OCI-LY1 (cell line): ENCODE data around the gene MFSD12.

ENCODE experiments used
- H2AFZ ChIP-seq: fragments of 200-600 bp; sonication (generic), shearing (Covaris generic); 2 replicates; pipeline ENCODE4 v1.6.0; 2014; ENCODE audit warnings: antibody characterized with exemption, mild to moderate bottlenecking, low read length
- H3F3A ChIP-seq: fragments of 200-600 bp; sonication (generic), shearing (Covaris generic); 2 replicates; pipeline ENCODE4 v1.6.0; 2014; ENCODE audit warnings: mild to moderate bottlenecking, antibody characterized with exemption, low read length, moderate library complexity; ENCODE audit not compliant: insufficient read depth
- H3K27ac ChIP-seq: fragments of 200-600 bp; sonication (generic); 2 replicates; pipeline ENCODE4 v1.5.1; 2014; ENCODE audit warnings: low read length, mixed run types, mild to moderate bottlenecking, low read depth; ENCODE audit not compliant: poor library complexity, severe bottlenecking
- H3K27me3 ChIP-seq: fragments of 200-600 bp; sonication (generic); 2 replicates; pipeline ENCODE4 v1.6.0; 2014; ENCODE audit warnings: antibody characterized with exemption, mild to moderate bottlenecking, low read length, moderate library complexity; ENCODE audit not compliant: insufficient read depth
- H3K36me3 ChIP-seq: fragments of 200-600 bp; sonication (generic); 2 replicates; pipeline ENCODE4 v1.6.1; 2014; ENCODE audit warnings: mild to moderate bottlenecking, antibody characterized with exemption, low read length, moderate library complexity, mixed read lengths; ENCODE audit not compliant: insufficient read depth
- H3K4me1 ChIP-seq: fragments of 200-600 bp; sonication (generic); 2 replicates; pipeline ENCODE4 v1.5.1; 2014; ENCODE audit warnings: mild to moderate bottlenecking, low read length, moderate library complexity; ENCODE audit not compliant: insufficient read depth, severe bottlenecking
- H3K4me2 ChIP-seq: fragments of 200-600 bp; sonication (generic), shearing (Covaris generic); 2 replicates; pipeline ENCODE4 v1.6.1; 2014; ENCODE audit warnings: low read length
- H3K4me3 ChIP-seq: fragments of 200-600 bp; sonication (generic); 2 replicates; pipeline ENCODE4 v1.5.1; 2014; ENCODE audit warnings: low read length, low read depth, mild to moderate bottlenecking, mixed read lengths; ENCODE audit not compliant: poor library complexity, severe bottlenecking
- H3K79me2 ChIP-seq: fragments of 200-600 bp; shearing (Covaris generic); 2 replicates; pipeline ENCODE4 v1.6.1; 2016; ENCODE audit warnings: mixed run types, low read length, mixed read lengths; ENCODE audit not compliant: insufficient read depth
- H3K9ac ChIP-seq: fragments of 200-600 bp; sonication (generic), shearing (Covaris generic); 2 replicates; pipeline ENCODE4 v1.6.1; 2014; ENCODE audit warnings: mild to moderate bottlenecking, low read length, mixed read lengths
- H3K9me2 ChIP-seq: fragments of 200-600 bp; sonication (generic), shearing (Covaris generic); 2 replicates; pipeline ENCODE4 v1.6.1; 2014; ENCODE audit warnings: low read depth, mild to moderate bottlenecking, low read length, mixed read lengths
- H3K9me3 ChIP-seq: fragments of 200-600 bp; shearing (Covaris generic); 2 replicates; pipeline ENCODE4 v1.6.1; 2014; ENCODE audit warnings: low read length, mixed read lengths
- H4K20me1 ChIP-seq: fragments of 200-600 bp; sonication (generic), shearing (Covaris generic); 2 replicates; pipeline ENCODE4 v1.6.0; 2016; ENCODE audit warnings: mild to moderate bottlenecking, low read length; ENCODE audit not compliant: insufficient read depth
- EZH2 ChIP-seq: fragments of 200-600 bp; sonication (generic), shearing (Covaris generic); IDR thresholded peaks from 2 replicates; pipeline ENCODE4 v1.8.0; 2017; ENCODE audit warnings: borderline replicate concordance, mixed run types, mild to moderate bottlenecking, antibody characterized with exemption, low read length, moderate library complexity, mixed read lengths
- TF ChIP-seq, protein P1 (sequence below): fragments of 200-600 bp; sonication (generic), shearing (Covaris generic); IDR thresholded peaks from 2 replicates; pipeline ENCODE4 v1.5.1; 2017; ENCODE audit warnings: mild to moderate bottlenecking, antibody characterized with exemption, low read length, moderate library complexity, mixed read lengths

Gene MFSD12

DNA sequence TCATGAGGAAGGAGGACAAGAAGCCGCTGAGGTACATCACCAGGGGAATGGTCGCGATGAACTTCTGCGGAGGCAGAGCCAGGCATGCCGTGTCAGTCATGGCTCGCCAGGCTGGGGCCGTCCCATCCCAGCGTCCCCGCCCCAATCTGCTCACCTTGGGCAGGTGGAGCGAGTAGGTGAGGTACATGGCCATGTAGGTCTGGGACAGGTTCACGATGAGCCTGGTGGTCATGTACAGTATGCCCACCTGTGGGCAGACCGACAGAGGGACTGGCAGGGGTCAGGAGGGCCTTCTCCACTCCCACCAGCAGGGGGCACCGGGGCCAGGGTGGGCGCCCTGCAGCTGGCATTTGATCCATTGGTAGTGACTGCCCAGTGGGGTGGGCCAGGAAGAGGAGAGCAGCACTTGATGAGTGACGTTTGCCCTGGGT is 10.1 kb downstream of the MFSD12 start:
- no peaks in the 10 kb centered on the region for H4K20me1 ChIP-seq
- no peak overlapping the region for H3K4me3 ChIP-seq
- H3K9ac ChIP-seq, result no peak overlapping the region
- no peak overlapping the region for H3K4me2 ChIP-seq
- H3K9me2 ChIP-seq, result no peaks in the 10 kb centered on the region
- TF ChIP-seq EZH2, result no peak
- TF ChIP-seq, protein P1, sequence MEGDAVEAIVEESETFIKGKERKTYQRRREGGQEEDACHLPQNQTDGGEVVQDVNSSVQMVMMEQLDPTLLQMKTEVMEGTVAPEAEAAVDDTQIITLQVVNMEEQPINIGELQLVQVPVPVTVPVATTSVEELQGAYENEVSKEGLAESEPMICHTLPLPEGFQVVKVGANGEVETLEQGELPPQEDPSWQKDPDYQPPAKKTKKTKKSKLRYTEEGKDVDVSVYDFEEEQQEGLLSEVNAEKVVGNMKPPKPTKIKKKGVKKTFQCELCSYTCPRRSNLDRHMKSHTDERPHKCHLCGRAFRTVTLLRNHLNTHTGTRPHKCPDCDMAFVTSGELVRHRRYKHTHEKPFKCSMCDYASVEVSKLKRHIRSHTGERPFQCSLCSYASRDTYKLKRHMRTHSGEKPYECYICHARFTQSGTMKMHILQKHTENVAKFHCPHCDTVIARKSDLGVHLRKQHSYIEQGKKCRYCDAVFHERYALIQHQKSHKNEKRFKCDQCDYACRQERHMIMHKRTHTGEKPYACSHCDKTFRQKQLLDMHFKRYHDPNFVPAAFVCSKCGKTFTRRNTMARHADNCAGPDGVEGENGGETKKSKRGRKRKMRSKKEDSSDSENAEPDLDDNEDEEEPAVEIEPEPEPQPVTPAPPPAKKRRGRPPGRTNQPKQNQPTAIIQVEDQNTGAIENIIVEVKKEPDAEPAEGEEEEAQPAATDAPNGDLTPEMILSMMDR, result peak; percentile 55
- H3K9me3 ChIP-seq, result no peaks in the 10 kb centered on the region
- H3K36me3 ChIP-seq, result peaks cover 42% of the 10 kb centered on the region
- no peaks in the 10 kb centered on the region for H3K27me3 ChIP-seq
- H3F3A ChIP-seq, result no peaks in the 10 kb centered on the region
- no peak overlapping the region for H2AFZ ChIP-seq
- H3K4me1 ChIP-seq, result peaks cover 9% of the 10 kb centered on the region
- no peaks in the 10 kb centered on the region for H3K79me2 ChIP-seq
- H3K27ac ChIP-seq, result no peak overlapping the region

DNA sequence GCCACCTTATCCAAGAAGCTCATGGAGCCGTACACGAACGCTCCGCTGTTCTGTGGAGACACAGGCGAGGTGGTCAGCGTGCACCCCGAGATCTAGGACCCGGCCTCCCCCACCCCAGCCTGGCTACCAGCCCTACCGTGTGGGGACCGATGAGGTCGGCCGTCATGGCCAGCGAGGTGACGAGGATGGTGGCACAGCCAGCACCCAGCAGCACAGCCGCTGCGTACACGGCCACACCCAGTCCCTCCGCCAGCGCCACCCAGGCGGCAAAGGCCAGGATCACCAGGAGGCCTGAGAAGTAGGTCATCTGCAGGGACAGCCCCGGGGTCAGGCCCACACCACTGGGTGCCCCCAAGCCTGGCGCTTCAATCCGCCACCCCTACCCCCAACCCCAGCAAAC is 11.3 kb downstream of the MFSD12 start:
- Histone ChIP-seq H3K4me1 (peaks cover 9% of the 10 kb centered on the region), H3K4me2 (no peak overlapping the region), H3K9me3 (no peaks in the 10 kb centered on the region), H4K20me1 (no peaks in the 10 kb centered on the region), H3K4me3 (no peak overlapping the region), H3K36me3 (peaks cover 39% of the 10 kb centered on the region), H3K9me2 (no peaks in the 10 kb centered on the region), H2AFZ (no peak overlapping the region), H3K9ac (no peak overlapping the region), H3K27ac (no peak overlapping the region), H3K79me2 (no peaks in the 10 kb centered on the region), H3K27me3 (no peaks in the 10 kb centered on the region), H3F3A (no peaks in the 10 kb centered on the region)
- TF ChIP-seq EZH2, result no peak
- TF ChIP-seq, protein P1, result no peak

DNA sequence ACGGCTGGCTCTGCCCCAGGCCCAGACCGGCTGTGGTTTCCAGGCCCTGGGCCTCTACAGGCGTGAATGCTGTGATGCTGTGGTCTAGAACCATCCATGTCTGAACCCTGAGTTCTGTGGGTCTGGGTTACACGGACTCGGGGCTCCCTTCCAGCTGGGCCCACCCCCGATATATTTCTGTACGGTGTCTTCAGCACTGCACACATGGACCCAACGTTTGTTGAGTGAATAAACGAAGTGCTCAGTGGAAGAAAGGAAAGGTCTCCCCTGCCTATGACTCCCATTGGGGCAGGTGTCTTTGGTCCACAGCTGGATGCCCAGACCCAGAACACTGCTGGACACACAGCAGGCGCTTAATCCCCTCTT is 11.7 kb downstream of the MFSD12 start:
- H2AFZ ChIP-seq, result no peak overlapping the region
- H3K9me3 ChIP-seq, result no peaks in the 10 kb centered on the region
- H3F3A ChIP-seq, result no peaks in the 10 kb centered on the region
- no peak overlapping the region for H3K27ac ChIP-seq
- no peaks in the 10 kb centered on the region for H3K9me2 ChIP-seq
- H3K79me2 ChIP-seq, result no peaks in the 10 kb centered on the region
- no peaks in the 10 kb centered on the region for H3K27me3 ChIP-seq
- H3K4me2 ChIP-seq, result no peak overlapping the region
- TF ChIP-seq, protein P1, result no peak
- no peak for TF ChIP-seq EZH2
- H3K9ac ChIP-seq, result no peak overlapping the region
- no peaks in the 10 kb centered on the region for H4K20me1 ChIP-seq
- peaks cover 9% of the 10 kb centered on the region for H3K4me1 ChIP-seq
- H3K4me3 ChIP-seq, result no peak overlapping the region
- H3K36me3 ChIP-seq, result peaks cover 34% of the 10 kb centered on the region
